ENCODE data around the gene DCAF10. TPM values are rescaled to one million over a fixed set of nuclear protein-coding genes. Genes with fewer than 3 reads are reported as not detected.

Gene DCAF10
- total and polyA plus RNA-seq, 2 of the 13 experiments (the other 11 are each of a cell fraction or from before 2014, with no cell fraction given): 9.2 to 20.3 TPM

- peak overlapping the region; percentile 36 for H3K4me2 ChIP-seq (ENCODE audit: low read depth, low read length)
- CTCF ChIA-PET (ENCODE audit: low intra/inter-chr PET ratio, low total read pairs): no interaction called here
- no peak overlapping the region for H3K9ac ChIP-seq (ENCODE audit: insufficient read depth, low read depth, low read length)
- peaks cover 37% of the 10 kb centered on the region for H3K4me1 ChIP-seq (ENCODE audit: insufficient read depth, low read length)
- peaks cover 3 to 6% of the 10 kb centered on the region in 2 experiments for H3K27me3 ChIP-seq (ENCODE audit: control insufficient read depth in 1 of 2, insufficient read depth in 2 of 2, low read length in 2 of 2)
- POLR2A ChIA-PET: interaction anchor here (0.6 kb wide), 1 partner anchor 266 kb away, joined by 3 read pairs; no protein-coding TSS in a partner anchor
- H3K9me3 ChIP-seq (ENCODE audit: low read length): no peaks in the 10 kb centered on the region
- FAIRE-seq: no peak
- no peak for TF ChIP-seq HMGXB4 (CRISPR knock-in tag; IDR thresholded peaks at IDR 0.05; ENCODE audit: borderline replicate concordance in 1 of 2, low read depth in 1 of 2)
- TF ChIP-seq ATF7 (IDR thresholded peaks at IDR 0.05): no peak
- no peak for TF ChIP-seq ATF7 (CRISPR knock-in tag; IDR thresholded peaks at IDR 0.05)
- TF ChIP-seq SETDB1 (CRISPR knock-in tag; IDR thresholded peaks at IDR 0.05; ENCODE audit: borderline replicate concordance): no peak
- TF ChIP-seq RFX3 (CRISPR knock-in tag; IDR thresholded peaks at IDR 0.05): no peak
- TF ChIP-seq SIN3A (IDR thresholded peaks at IDR 0.05; ENCODE audit: borderline replicate concordance, low read depth, low read length): no peak
- no peak for TF ChIP-seq ZFP41 (CRISPR knock-in tag; IDR thresholded peaks at IDR 0.05; ENCODE audit: borderline replicate concordance)
- TF ChIP-seq ZNF746 (CRISPR knock-in tag; IDR thresholded peaks at IDR 0.05): no peak
- no peak for TF ChIP-seq KMT2B (CRISPR knock-in tag; IDR thresholded peaks at IDR 0.05)
- TF ChIP-seq AKNA (CRISPR knock-in tag; IDR thresholded peaks at IDR 0.05; ENCODE audit: borderline replicate concordance): no peak
- no peak for TF ChIP-seq SOX6 (IDR thresholded peaks at IDR 0.05)
- TF ChIP-seq SOX6 (CRISPR knock-in tag; IDR thresholded peaks at IDR 0.05): no peak
- no peaks in the 10 kb centered on the region for H4K20me1 ChIP-seq (ENCODE audit: insufficient read depth, low read length)
- no peak overlapping the region for H3K27ac ChIP-seq (ENCODE audit: extremely low read length, insufficient read depth, low read length)
- H3K79me2 ChIP-seq (ENCODE audit: insufficient read depth, low read length): peaks cover 9% of the 10 kb centered on the region
- intact Hi-C loops (cut with micrococcal nuclease; ENCODE audit: unreplicated experiment): no loop called here
- ATAC-seq: no peak
- 7% methylated on average over 6 of the region's 6 CpGs for WGBS (ENCODE audit: low lambda C conversion rate)
- no peak overlapping the region for H2AFZ ChIP-seq (ENCODE audit: low read length)
- DNase-seq (ENCODE audit: low spot score): no peak
- H3K4me3 ChIP-seq (replicated peaks in 1 of 3; ENCODE audit: insufficient read depth in 1 of 3, low read depth in 2 of 3, low read length in 3 of 3): no peak overlapping the region
- no TSS peak for BruUV-seq (replicated peaks)
- H3K36me3 ChIP-seq (replicated peaks in 1 of 2; ENCODE audit: control insufficient read depth in 1 of 2, insufficient read depth in 2 of 2, low read length in 2 of 2): no peaks in the 10 kb centered on the region
- in situ Hi-C loops (cut with HindIII; ENCODE audit: extremely low pct_ligation_motif_present, low pct_unique_long_range_greater_than_20kb): no loop called here
Observed at GRCh38 chr9:37751186-37751585, 49.4 kb upstream of the DCAF10 start.

Measured in HepG2 (cell line).